HG03103 (cell line): ENCODE measurements around the gene DENND11.
"Not testable (repeated sequence)": the region's sequence is repeated elsewhere in the genome, so short reads cannot be mapped to it uniquely, and the experiment has no call there.

ENCODE experiments used
- ATAC-seq: cut with Tn5 transposase; IDR thresholded peaks from one replicate; pipeline ENCODE4 v1.9.1; 2021; ENCODE audit warnings: low read depth; ENCODE audit not compliant: unreplicated experiment

DENND11 gene

GRCh38 chr7:141709318-141709717 is 7.4 kb upstream of the DENND11 start:
- no peak for ATAC-seq

DNA sequence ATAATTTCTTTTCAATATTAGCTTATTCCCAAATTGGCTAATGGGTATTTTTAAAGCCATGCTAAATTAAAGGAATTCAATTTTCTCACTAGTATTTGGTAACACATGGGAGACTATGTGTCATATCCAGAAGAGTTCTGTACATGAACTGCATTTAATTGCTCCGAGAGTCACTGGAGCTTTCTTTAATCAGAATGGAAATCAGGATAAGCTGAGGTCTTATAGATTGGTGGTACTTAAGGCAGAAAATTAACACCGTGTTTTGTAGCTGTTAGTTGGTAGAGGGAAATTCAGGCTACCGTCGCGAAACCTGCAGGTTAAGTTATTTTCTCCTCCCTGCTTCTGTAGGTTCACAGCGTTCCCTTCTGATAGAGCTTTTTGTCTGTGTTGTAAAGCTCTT is 6.4 kb upstream of the DENND11 start, which contains the start of gene WEE2:
WEE2 (plus strand) TSS at position 3 of the 400 bp plus-strand sequence. CDS start 406 bp downstream, outside the sequence.
- ATAC-seq, result no peak

DNA sequence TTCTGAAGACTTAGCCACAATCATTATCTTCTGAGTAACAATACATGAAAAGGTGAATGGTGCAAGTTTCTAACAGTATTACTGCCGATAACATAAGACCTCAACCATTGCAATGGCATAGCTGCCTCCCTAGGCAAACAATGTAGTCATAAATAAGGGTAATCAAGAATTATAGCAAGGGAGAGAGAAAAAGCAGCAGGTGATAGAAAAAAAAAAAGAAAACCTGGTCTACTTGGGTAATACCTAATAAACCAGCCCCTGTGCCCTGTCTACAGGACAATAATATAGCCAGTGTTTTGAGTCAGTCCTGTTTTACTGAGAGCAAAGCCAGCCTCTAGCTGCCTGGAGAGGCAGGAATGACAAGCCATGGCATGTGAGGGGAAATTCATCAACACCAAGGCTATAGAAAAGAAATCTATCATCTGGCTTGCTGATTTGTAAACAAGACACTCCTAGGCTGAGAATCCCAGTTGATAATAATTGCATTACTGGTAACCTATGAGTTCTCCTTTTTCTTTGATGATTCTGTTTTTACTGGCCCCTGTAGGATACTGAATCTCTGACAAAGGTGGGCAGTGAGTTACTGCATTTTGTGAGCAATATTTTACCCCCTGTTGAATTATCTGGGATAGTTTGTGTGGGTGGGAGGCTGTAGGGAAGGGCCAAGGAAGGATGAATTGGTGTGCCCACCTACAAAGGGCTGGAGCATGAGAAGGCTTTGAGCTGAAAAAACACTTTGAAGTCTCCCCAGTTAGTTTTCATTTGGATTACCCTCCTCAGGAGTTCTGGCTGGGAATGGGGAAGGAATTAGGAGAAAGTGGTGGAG is 4.5 kb upstream of the DENND11 start:
- ATAC-seq, result no peak

DNA sequence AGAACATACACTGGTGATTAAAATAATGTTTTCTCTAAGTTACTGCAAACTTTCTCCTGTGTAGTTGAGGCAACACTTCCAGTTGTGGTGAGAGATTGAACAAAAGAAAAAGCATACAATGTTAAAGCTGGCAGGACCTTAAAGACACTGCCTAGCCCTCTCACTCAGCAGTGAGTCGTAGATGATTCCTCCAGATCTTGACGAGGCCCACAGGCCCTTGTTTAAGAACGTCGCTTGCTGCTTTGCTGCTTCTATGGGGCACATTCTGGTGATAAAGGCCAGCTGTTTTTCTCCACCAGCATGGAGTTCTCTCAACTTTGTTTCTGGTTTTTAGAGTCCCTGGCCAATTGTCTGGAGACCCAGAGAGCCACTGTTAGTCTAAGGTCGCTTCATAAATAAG is 2.8 kb upstream of the DENND11 start:
- no peak for ATAC-seq

GRCh38 chr7:141704112-141704511 is 2.1 kb upstream of the DENND11 start:
- no peak for ATAC-seq

DNA sequence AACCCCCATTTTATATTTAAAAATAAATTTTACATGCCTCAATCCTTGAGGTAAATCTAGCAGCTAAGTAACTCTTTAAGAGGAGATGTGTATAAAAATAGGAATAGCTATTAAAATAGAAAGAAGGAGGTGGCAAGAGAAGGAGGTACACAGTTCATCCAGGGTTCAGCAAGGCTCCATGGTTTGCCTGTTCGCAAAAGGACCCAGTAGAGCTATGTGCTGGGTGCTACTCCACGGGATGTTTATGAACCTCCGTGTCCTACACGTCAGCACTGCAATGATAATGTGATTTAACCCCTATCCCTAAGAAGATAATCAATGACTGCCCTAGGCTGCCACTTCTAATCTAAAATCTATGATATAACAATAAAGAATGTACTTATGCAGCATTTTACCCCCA is 926 bp upstream of the DENND11 start:
- ATAC-seq, result no peak

DNA sequence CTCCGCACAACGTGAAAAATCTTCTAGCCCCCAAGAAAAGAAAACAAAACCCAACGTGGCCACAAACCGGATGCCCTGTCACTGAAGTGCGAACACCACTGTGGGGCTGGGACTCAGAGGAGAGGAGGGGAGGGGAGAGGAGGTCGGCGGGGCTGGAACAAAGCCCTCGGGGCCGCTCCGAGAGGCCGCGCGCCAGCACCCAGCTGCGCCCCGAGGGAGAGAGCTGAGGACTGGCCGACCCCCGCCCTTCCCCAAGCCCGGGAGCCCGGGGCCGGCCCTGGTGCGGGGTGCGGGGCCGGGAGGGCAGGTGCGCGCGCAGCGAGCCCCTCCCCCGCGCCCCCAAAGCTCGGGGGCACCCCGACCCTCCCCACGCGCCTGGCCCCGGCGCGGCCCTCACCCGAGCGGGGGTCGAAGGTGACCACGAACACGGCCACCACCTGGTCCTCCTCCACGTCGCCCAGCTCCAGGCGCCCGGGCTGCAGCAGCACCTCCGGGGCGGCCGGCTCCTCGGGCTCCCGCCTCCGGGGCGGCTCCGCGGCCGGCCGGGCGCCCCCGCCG is 398 bp downstream of the DENND11 start:
- peak; percentile 78 for ATAC-seq

GRCh38 chr7:141700848-141701371 is 1.1 kb downstream of the DENND11 start:
- no peak for ATAC-seq

GRCh38 chr7:141700296-141700847 is 1.6 kb downstream of the DENND11 start:
- no peak for ATAC-seq

DNA sequence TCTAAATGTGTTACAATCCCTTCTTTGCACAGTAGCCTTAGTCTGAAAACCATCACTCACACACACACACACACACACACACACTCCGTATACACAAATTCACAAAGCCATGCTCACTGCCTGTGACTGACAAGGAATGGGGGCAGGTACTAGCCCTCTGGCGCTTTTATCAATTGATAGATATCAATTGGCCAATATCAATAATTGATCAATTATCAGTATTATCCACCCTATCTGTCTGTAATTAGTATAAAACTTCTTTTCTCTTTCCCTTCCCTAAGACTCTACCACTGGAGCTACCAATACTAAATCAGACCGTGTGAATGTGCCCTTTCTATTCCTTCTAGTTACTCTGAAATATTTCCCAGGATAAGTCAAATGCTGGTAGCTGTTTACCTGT is 2.1 kb downstream of the DENND11 start:
- ATAC-seq, result no peak

- ATAC-seq, result no peak
These were observed 3.5 kb downstream of the DENND11 start for GRCh38 chr7:141698247-141699015.

GRCh38 chr7:141697211-141697871 is 4.6 kb downstream of the DENND11 start:
- no peak for ATAC-seq

- ATAC-seq, result no peak
These were observed 5.6 kb downstream of the DENND11 start for GRCh38 chr7:141696348-141696747.

- ATAC-seq, result no peak
These were observed 6.1 kb downstream of the DENND11 start for GRCh38 chr7:141695803-141696289.

GRCh38 chr7:141693082-141693481 is 8.9 kb downstream of the DENND11 start:
- ATAC-seq, result no peak

GRCh38 chr7:141691961-141692360 is 10.0 kb downstream of the DENND11 start:
- no peak for ATAC-seq

GRCh38 chr7:141691540-141691939 is 10.4 kb downstream of the DENND11 start:
- no peak for ATAC-seq

GRCh38 chr7:141689072-141689825 is 12.7 kb downstream of the DENND11 start:
- not testable (repeated sequence) for ATAC-seq

- ATAC-seq, result no peak
These were observed 13.9 kb downstream of the DENND11 start for GRCh38 chr7:141688043-141688442.
